ENCODE data around the gene CCR9. TPM values are rescaled to one million over a fixed set of nuclear protein-coding genes. Genes with fewer than 3 reads are reported as not detected.

CCR9 gene
- total and polyA plus RNA-seq, 12 donors: not detected

GRCh38 chr3:45889337-45889736 is 3.0 kb downstream of the CCR9 start:
- H3K9me3 ChIP-seq: no peaks in the 10 kb centered on the region
- DNase-seq: no peak
- 86 to 87% methylated on average over 4 of the region's 4 CpGs for WGBS, 2 donors
- no peak overlapping the region for H3K4me3 ChIP-seq
- H3K4me1 ChIP-seq: no peaks in the 10 kb centered on the region
- H3K27me3 ChIP-seq: peaks cover 0 to 4% (median 0%) of the 10 kb centered on the region in 7 donors
- no peak for ATAC-seq
- H3K27ac ChIP-seq: no peak overlapping the region
- TF ChIP-seq, protein P1, sequence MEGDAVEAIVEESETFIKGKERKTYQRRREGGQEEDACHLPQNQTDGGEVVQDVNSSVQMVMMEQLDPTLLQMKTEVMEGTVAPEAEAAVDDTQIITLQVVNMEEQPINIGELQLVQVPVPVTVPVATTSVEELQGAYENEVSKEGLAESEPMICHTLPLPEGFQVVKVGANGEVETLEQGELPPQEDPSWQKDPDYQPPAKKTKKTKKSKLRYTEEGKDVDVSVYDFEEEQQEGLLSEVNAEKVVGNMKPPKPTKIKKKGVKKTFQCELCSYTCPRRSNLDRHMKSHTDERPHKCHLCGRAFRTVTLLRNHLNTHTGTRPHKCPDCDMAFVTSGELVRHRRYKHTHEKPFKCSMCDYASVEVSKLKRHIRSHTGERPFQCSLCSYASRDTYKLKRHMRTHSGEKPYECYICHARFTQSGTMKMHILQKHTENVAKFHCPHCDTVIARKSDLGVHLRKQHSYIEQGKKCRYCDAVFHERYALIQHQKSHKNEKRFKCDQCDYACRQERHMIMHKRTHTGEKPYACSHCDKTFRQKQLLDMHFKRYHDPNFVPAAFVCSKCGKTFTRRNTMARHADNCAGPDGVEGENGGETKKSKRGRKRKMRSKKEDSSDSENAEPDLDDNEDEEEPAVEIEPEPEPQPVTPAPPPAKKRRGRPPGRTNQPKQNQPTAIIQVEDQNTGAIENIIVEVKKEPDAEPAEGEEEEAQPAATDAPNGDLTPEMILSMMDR (IDR thresholded peaks at IDR 0.05): no peak
- no peaks in the 10 kb centered on the region for H3K36me3 ChIP-seq
- intact Hi-C loops (cut with DNase I): no loop called here

- Histone ChIP-seq H3K4me3 (no peak overlapping the region), H3K36me3 (no peaks in the 10 kb centered on the region), H3K4me1 (no peaks in the 10 kb centered on the region), H3K9me3 (no peaks in the 10 kb centered on the region), H3K27ac (no peak overlapping the region), H3K27me3 (no peaks in the 10 kb centered on the region)
- DNase-seq: no peak
- intact Hi-C loops (cut with DNase I): no loop called here
- ATAC-seq: no peak
- 44 to 61% methylated on average over 3 of the region's 3 CpGs for WGBS, 2 donors
- TF ChIP-seq, protein P1 (IDR thresholded peaks at IDR 0.05): no peak
Observed at GRCh38 chr3:45890405-45890804, 4.1 kb downstream of the CCR9 start.

DNA sequence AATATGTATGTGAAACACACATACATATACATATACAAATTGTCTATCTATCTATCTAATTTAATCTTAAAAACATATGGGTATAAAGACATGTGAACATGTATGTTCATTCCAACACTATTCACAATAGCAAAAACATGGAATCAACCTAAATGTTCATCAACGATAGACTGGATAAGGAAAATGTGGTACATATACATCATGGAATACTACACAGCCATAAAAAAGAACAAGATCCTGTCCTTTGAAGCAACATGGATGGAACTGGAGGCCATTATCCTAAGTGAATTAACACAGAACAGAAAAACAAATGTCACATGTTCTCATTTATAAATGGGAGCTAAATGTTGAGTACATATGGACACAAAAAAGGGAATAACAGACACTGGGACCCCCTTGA is 5.8 kb downstream of the CCR9 start:
- no peaks in the 10 kb centered on the region for H3K27me3 ChIP-seq
- H3K36me3 ChIP-seq: no peaks in the 10 kb centered on the region
- DNase-seq (no peak), ATAC-seq (no peak)
- H3K27ac ChIP-seq: no peak overlapping the region
- no peak overlapping the region for H3K4me3 ChIP-seq
- H3K4me1 ChIP-seq: no peaks in the 10 kb centered on the region
- no peaks in the 10 kb centered on the region for H3K9me3 ChIP-seq
- TF ChIP-seq, protein P1 (IDR thresholded peaks at IDR 0.05): no peak
- WGBS, 2 donors: 92 to 96% methylated on average over 1 of the region's 1 CpG
- intact Hi-C loops (cut with DNase I): no loop called here

- H3K9me3 ChIP-seq: no peaks in the 10 kb centered on the region
- H3K27me3 ChIP-seq: no peaks in the 10 kb centered on the region
- ATAC-seq (no peak), DNase-seq (no peak)
- no peak overlapping the region for H3K27ac ChIP-seq
- no peaks in the 10 kb centered on the region for H3K36me3 ChIP-seq
- intact Hi-C loops (cut with DNase I): no loop called here
- TF ChIP-seq, protein P1 (IDR thresholded peaks at IDR 0.05): no peak
- H3K4me3 ChIP-seq: no peak overlapping the region
- 79 to 80% methylated on average over 6 of the region's 6 CpGs for WGBS, 2 donors
- no peaks in the 10 kb centered on the region for H3K4me1 ChIP-seq
Observed at GRCh38 chr3:45894015-45894414, 7.7 kb downstream of the CCR9 start.

Data from heart right ventricle (tissue), 16 donors.